Liver (tissue), 9 donors: ENCODE measurements around the gene RAB4A. TPM values are rescaled to one million over a fixed set of nuclear protein-coding genes. Genes with fewer than 3 reads are reported as not detected.

Source experiments
- DNase-seq: peaks from one replicate; pipeline ENCODE4 v3.0.0-alpha.2; 2017; ENCODE audit warnings: low spot score
- H3K27ac ChIP-seq, 2 donors: one replicate each; pipeline ENCODE4 v1.7.0; 2013; ENCODE audit warnings: inconsistent platforms in 2 of 2, low read length in 2 of 2, control low read depth in 1 of 2, low read depth in 1 of 2, mild to moderate bottlenecking in 1 of 2
- H3K27me3 ChIP-seq, 4 donors: one replicate each; pipeline versions ENCODE4 v1.6.1 to v1.7.0; 2013; ENCODE audit warnings: low read length in 3 of 4, inconsistent platforms in 1 of 4, mild to moderate bottlenecking in 1 of 4, moderate library complexity in 1 of 4; ENCODE audit not compliant: control insufficient read depth in 4 of 4, insufficient read depth in 4 of 4
- H3K36me3 ChIP-seq, 4 donors: one replicate each; pipeline versions ENCODE4 v1.6.1 to v1.7.0; 2013; ENCODE audit warnings: low read length in 3 of 4, mild to moderate bottlenecking in 3 of 4, low read depth in 1 of 4, moderate library complexity in 1 of 4; ENCODE audit not compliant: control insufficient read depth in 4 of 4, insufficient read depth in 3 of 4
- H3K4me1 ChIP-seq, 4 donors: one replicate each; pipeline versions ENCODE4 v1.6.1 to v1.7.0; 2013; ENCODE audit warnings: low read length in 3 of 4, mild to moderate bottlenecking in 3 of 4, moderate library complexity in 1 of 4; ENCODE audit not compliant: control insufficient read depth in 4 of 4, insufficient read depth in 4 of 4
- H3K4me3 ChIP-seq, 3 donors: one replicate each; pipeline versions ENCODE4 v1.6.1 to v1.7.0; 2013; ENCODE audit warnings: low read length in 3 of 3, control low read depth in 1 of 3, low read depth in 1 of 3, mild to moderate bottlenecking in 1 of 3
- H3K9ac ChIP-seq, 2 donors: one replicate each; pipeline ENCODE4 v1.7.0; 2013; ENCODE audit warnings: low read length in 2 of 2, mild to moderate bottlenecking in 2 of 2, moderate library complexity in 2 of 2, control low read depth in 1 of 2, low read depth in 1 of 2
- H3K9me3 ChIP-seq, 4 donors: one replicate each; pipeline versions ENCODE4 v1.6.1 to v1.7.0; 2013; ENCODE audit warnings: low read length in 3 of 4; ENCODE audit not compliant: control insufficient read depth in 4 of 4
- ATF3 ChIP-seq: IDR thresholded peaks from 2 replicates; pipeline ENCODE4 v1.6.1; 2016; ENCODE audit warnings: antibody characterized with exemption
- CTCF ChIP-seq: fragments of 150-350 bp; IDR thresholded peaks from 2 replicates; pipeline ENCODE4 v1.5.1; 2017; ENCODE audit warnings: improper control_type of control experiment, low read depth, low read length; ENCODE audit not compliant: missing input control
- EGR1 ChIP-seq, 2 donors: IDR thresholded peaks; 2 replicates each; pipeline ENCODE4 v1.6.1; 2016 to 2018; ENCODE audit warnings: antibody characterized with exemption in 2 of 2, low read depth in 2 of 2
- FOXA1 ChIP-seq: IDR thresholded peaks from 2 replicates; pipeline ENCODE4 v1.6.1; 2016; ENCODE audit warnings: antibody characterized with exemption
- FOXA2 ChIP-seq: IDR thresholded peaks from 2 replicates; pipeline ENCODE4 v1.6.1; 2016; ENCODE audit warnings: antibody characterized with exemption
- GABPA ChIP-seq, 2 donors: IDR thresholded peaks in 1 of 2; conservative IDR thresholded peaks in 1 of 2; 2 replicates each; pipeline ENCODE4 v1.6.1; 2016; ENCODE audit warnings: antibody characterized with exemption in 2 of 2, mild to moderate bottlenecking in 1 of 2, moderate library complexity in 1 of 2
- HNF4A ChIP-seq, 2 donors: conservative IDR thresholded peaks; 2 replicates each; pipeline ENCODE4 v1.6.1; 2016; ENCODE audit warnings: antibody characterized with exemption in 2 of 2, mild to moderate bottlenecking in 2 of 2
- HNF4G ChIP-seq: IDR thresholded peaks from 2 replicates; pipeline ENCODE4 v1.6.1; 2016; ENCODE audit warnings: antibody characterized with exemption
- JUND ChIP-seq, 2 donors: IDR thresholded peaks; 2 replicates each; pipeline ENCODE4 v1.6.1; 2016; ENCODE audit warnings: antibody characterized with exemption in 2 of 2
- MAX ChIP-seq: IDR thresholded peaks from 2 replicates; pipeline ENCODE4 v1.6.1; 2016; ENCODE audit warnings: antibody characterized with exemption
- NR2F2 ChIP-seq: IDR thresholded peaks from 2 replicates; pipeline ENCODE4 v1.6.1; 2016; ENCODE audit warnings: antibody characterized with exemption
- RAD21 ChIP-seq, 2 donors: IDR thresholded peaks; 2 replicates each; pipeline ENCODE4 v1.6.1; 2016; ENCODE audit warnings: antibody characterized with exemption in 2 of 2, mild to moderate bottlenecking in 2 of 2
- RXRA ChIP-seq, 2 donors: IDR thresholded peaks; 2 replicates each; pipeline ENCODE4 v1.6.1; 2017 to 2018; ENCODE audit warnings: antibody characterized with exemption in 2 of 2, mild to moderate bottlenecking in 1 of 2
- SP1 ChIP-seq: IDR thresholded peaks from 2 replicates; pipeline ENCODE4 v1.6.1; 2018; ENCODE audit warnings: antibody characterized with exemption, mild to moderate bottlenecking
- TAF1 ChIP-seq: conservative IDR thresholded peaks from 2 replicates; pipeline ENCODE4 v1.6.1; 2016; ENCODE audit warnings: antibody characterized with exemption, mild to moderate bottlenecking
- YY1 ChIP-seq: IDR thresholded peaks from 2 replicates; pipeline ENCODE4 v1.6.1; 2016; ENCODE audit warnings: antibody characterized with exemption, mild to moderate bottlenecking
- WGBS: extraction: QIAGEN DNeasy Blood & Tissue Kit; methylation state at CpG from one replicate; pipeline ENCODE4 v1.1.7; 2013; 5-methylcytosine and 5-hydroxymethylcytosine counted together
- polyA plus RNA-seq, 2 donors: library from polyadenylated mRNA; stranded (reverse) in 1 of 2; unstranded in 1 of 2; fragments of 200-250 nt in 1 of 2; fragments of >200 nt in 1 of 2; fragmentation: Nextera tagmentation in 1 of 2; extraction: Ambion mirVana in 1 of 2; gene quantifications; one replicate each; pipeline versions ENCODE4 v1.2.1 to v1.2.3, GENCODE V29; 2013 to 2015
- total RNA-seq, 2 donors: library from RNA; depleted of rRNA; stranded (reverse); fragments of >200 nt; gene quantifications; one replicate each; pipeline ENCODE4 v1.2.3, GENCODE V29; 2014
- TF ChIP-seq, protein P1 (sequence below): IDR thresholded peaks from 2 replicates; pipeline ENCODE4 v1.6.1; 2016; ENCODE audit warnings: antibody characterized with exemption, mild to moderate bottlenecking
- TF ChIP-seq, protein P2 (sequence below): IDR thresholded peaks from 2 replicates; pipeline ENCODE4 v1.6.1; 2016; ENCODE audit warnings: antibody characterized with exemption
- donor health status: healthy.
- donor health status: healthy.
- donor health status: healthy.
- donor health status: healthy.
- donor health status: healthy.

Gene RAB4A
- total and polyA plus RNA-seq, 4 donors: 16.5 to 51.9 (median 29.5) TPM

GRCh38 chr1:229264487-229264886 is 6.4 kb upstream of the RAB4A start:
- H3K9ac ChIP-seq: no peak overlapping the region
- no peak overlapping the region for H3K4me3 ChIP-seq
- H3K27ac ChIP-seq: no peak overlapping the region
- WGBS: 79% methylated on average over 5 of the region's 5 CpGs
- no peaks in the 10 kb centered on the region for H3K9me3 ChIP-seq
- DNase-seq: no peak
- H3K27me3 ChIP-seq: no peaks in the 10 kb centered on the region
- no peak for TF ChIP-seq GABPA (IDR thresholded peaks at IDR 0.05 in 1 of 2, conservative IDR thresholded peaks at IDR 0.05 in 1 of 2)
- TF ChIP-seq JUND (IDR thresholded peaks at IDR 0.05): no peak
- TF ChIP-seq YY1: no peak
- no peak for TF ChIP-seq CTCF
- no peak for TF ChIP-seq HNF4G
- no peak for TF ChIP-seq RAD21 (IDR thresholded peaks at IDR 0.05)
- no peak for TF ChIP-seq SP1
- no peak for TF ChIP-seq ATF3
- no peak for TF ChIP-seq TAF1
- no peak for TF ChIP-seq HNF4A (conservative IDR thresholded peaks at IDR 0.05)
- TF ChIP-seq FOXA1: no peak
- no peak for TF ChIP-seq FOXA2
- TF ChIP-seq, protein P1, sequence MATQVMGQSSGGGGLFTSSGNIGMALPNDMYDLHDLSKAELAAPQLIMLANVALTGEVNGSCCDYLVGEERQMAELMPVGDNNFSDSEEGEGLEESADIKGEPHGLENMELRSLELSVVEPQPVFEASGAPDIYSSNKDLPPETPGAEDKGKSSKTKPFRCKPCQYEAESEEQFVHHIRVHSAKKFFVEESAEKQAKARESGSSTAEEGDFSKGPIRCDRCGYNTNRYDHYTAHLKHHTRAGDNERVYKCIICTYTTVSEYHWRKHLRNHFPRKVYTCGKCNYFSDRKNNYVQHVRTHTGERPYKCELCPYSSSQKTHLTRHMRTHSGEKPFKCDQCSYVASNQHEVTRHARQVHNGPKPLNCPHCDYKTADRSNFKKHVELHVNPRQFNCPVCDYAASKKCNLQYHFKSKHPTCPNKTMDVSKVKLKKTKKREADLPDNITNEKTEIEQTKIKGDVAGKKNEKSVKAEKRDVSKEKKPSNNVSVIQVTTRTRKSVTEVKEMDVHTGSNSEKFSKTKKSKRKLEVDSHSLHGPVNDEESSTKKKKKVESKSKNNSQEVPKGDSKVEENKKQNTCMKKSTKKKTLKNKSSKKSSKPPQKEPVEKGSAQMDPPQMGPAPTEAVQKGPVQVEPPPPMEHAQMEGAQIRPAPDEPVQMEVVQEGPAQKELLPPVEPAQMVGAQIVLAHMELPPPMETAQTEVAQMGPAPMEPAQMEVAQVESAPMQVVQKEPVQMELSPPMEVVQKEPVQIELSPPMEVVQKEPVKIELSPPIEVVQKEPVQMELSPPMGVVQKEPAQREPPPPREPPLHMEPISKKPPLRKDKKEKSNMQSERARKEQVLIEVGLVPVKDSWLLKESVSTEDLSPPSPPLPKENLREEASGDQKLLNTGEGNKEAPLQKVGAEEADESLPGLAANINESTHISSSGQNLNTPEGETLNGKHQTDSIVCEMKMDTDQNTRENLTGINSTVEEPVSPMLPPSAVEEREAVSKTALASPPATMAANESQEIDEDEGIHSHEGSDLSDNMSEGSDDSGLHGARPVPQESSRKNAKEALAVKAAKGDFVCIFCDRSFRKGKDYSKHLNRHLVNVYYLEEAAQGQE: no peak
- no peak for TF ChIP-seq EGR1 (IDR thresholded peaks at IDR 0.05; ENCODE audit: low read depth in 2 of 2)
- TF ChIP-seq RXRA (IDR thresholded peaks at IDR 0.05): no peak
- no peak for TF ChIP-seq NR2F2
- no peak for TF ChIP-seq MAX
- TF ChIP-seq, protein P2, sequence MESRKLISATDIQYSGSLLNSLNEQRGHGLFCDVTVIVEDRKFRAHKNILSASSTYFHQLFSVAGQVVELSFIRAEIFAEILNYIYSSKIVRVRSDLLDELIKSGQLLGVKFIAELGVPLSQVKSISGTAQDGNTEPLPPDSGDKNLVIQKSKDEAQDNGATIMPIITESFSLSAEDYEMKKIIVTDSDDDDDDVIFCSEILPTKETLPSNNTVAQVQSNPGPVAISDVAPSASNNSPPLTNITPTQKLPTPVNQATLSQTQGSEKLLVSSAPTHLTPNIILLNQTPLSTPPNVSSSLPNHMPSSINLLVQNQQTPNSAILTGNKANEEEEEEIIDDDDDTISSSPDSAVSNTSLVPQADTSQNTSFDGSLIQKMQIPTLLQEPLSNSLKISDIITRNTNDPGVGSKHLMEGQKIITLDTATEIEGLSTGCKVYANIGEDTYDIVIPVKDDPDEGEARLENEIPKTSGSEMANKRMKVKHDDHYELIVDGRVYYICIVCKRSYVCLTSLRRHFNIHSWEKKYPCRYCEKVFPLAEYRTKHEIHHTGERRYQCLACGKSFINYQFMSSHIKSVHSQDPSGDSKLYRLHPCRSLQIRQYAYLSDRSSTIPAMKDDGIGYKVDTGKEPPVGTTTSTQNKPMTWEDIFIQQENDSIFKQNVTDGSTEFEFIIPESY: no peak
- H3K4me1 ChIP-seq: peaks cover 0 to 2% (median under 1%) of the 10 kb centered on the region in 4 donors
- peaks cover 0 to 4% (median 0%) of the 10 kb centered on the region in 4 donors for H3K36me3 ChIP-seq
